Measurements from ENCODE around the gene DYSF. TPM values are rescaled to one million over a fixed set of nuclear protein-coding genes. Genes with fewer than 3 reads are reported as not detected.
A peak's percentile ranks its signal among the peaks of the same experiment; 100 is the strongest.

DYSF gene
- total RNA-seq, 1 experiment from 2014 or later: 5.5 TPM

DNA sequence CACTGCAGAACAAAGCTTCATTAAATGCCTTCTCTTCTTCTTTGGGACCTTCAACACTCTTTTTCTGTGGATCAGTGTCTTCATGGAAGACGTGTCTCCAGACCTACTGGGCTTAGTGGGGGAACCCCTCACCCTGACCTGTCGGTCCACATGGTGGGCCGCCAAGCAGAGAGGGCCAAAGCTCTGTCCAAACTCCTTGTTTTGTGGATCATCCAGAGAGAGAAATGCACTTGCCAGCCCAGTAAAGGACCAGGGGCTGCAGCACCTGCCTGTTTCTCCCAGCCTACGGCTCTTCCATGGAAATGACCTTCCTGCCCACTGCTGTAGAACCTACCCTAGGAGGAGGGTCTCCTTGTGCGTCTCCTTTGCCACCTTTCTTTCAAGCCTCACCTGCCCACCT, 25.9 kb downstream of the DYSF start:
- Histone ChIP-seq H4K91ac (ENCODE audit: insufficient read length, low read depth, low read length) (no peak overlapping the region), H4K5ac (ENCODE audit: insufficient read length, low read depth, low read length) (no peak overlapping the region), H3K23me2 (ENCODE audit: insufficient read length, low read depth, low read length, poor library complexity, severe bottlenecking) (no peaks in the 10 kb centered on the region), H3K9me3 (ENCODE audit: control insufficient read depth, low read depth, low read length) (no peaks in the 10 kb centered on the region), H3K56ac (ENCODE audit: insufficient read length, low read depth, low read length) (no peak overlapping the region), H3K23ac (ENCODE audit: insufficient read length, low read depth, low read length) (no peak overlapping the region), H4K20me1 (ENCODE audit: control insufficient read depth, insufficient read depth, insufficient read length) (no peaks in the 10 kb centered on the region), H2AK5ac (ENCODE audit: insufficient read length, low read length) (no peak overlapping the region), H3K27ac (ENCODE audit: insufficient read length, low read depth, low read length) (no peak overlapping the region), H2BK5ac (ENCODE audit: insufficient read length, low read length) (no peak overlapping the region), H3K27me3 (ENCODE audit: insufficient read depth, low read length) (no peaks in the 10 kb centered on the region), H4K8ac (replicated peaks; ENCODE audit: insufficient read length, low read depth, low read length) (no peak overlapping the region), H3K4me2 (ENCODE audit: insufficient read depth, insufficient read length, low read length) (no peak overlapping the region), H2BK20ac (ENCODE audit: low read depth, low read length, poor library complexity, severe bottlenecking) (no peak overlapping the region), H3T11ph (ENCODE audit: low read length) (no peak overlapping the region), H2BK15ac (ENCODE audit: low read depth, low read length) (no peak overlapping the region), H3K9ac (ENCODE audit: extremely low read depth, insufficient read length, low read length) (no peak overlapping the region), H3K79me2 (ENCODE audit: insufficient read depth, low read length) (no peaks in the 10 kb centered on the region), H2BK12ac (ENCODE audit: insufficient read length, low read depth, low read length) (no peak overlapping the region), H3K79me1 (ENCODE audit: insufficient read depth, low read depth, low read length, poor library complexity, severe bottlenecking) (no peaks in the 10 kb centered on the region), H2BK120ac (ENCODE audit: low read depth, low read length, poor library complexity, severe bottlenecking) (no peak overlapping the region), H3K14ac (ENCODE audit: insufficient read depth, low read length) (no peak overlapping the region), H2AFZ (ENCODE audit: low read length) (no peak overlapping the region), H3K18ac (ENCODE audit: insufficient read length, low read depth, low read length) (no peak overlapping the region), H3K4ac (ENCODE audit: low read depth, low read length) (no peak overlapping the region), H3K4me1 (ENCODE audit: insufficient read depth, low read length) (no peaks in the 10 kb centered on the region; the same call in 1 of the 2 replicates)
- Mint-ChIP-seq H3K4me1 (peaks cover 30 to 32% of the 10 kb centered on the region in 2 experiments), H3K36me3 (ENCODE audit: insufficient read depth in 1 of 3, low read depth in 3 of 3) (peaks cover 0 to 2% (median 0%) of the 10 kb centered on the region in 3 experiments; a peak in 3 of 7 replicates), H3K4me3 (peak overlapping the region in 1 of 2 experiments; percentile 41; a peak in 1 of 5 replicates), H3K27ac (no peak overlapping the region), H3K9me3 (no peaks in the 10 kb centered on the region; a peak in 1 of 5 replicates), H3K27me3 (ENCODE audit: low read depth) (peaks cover 5% of the 10 kb centered on the region)
- no peak for TF ChIP-seq CTCF (conservative IDR thresholded peaks at IDR 0.05)
- WGBS (ENCODE audit: extremely low coverage, insufficient read length, low lambda C conversion rate): no CpG with 5 or more reads among the region's 5 CpGs
- DNase-seq: no peak

Data from H9 (cell line).